Transverse colon (tissue), 4 donors: ENCODE measurements around the gene TCHP.

Experiments
- CTCF ChIP-seq, 5 experiments: fragments of 200-600 bp in 3 of 5; fragments of 450-650 bp in 2 of 5; sonication (generic) in 3 of 5; IDR thresholded peaks; 1 replicate in 2 of 5; 2 replicates in 3 of 5; pipeline ENCODE4 v1.5.1; 2016 to 2017; ENCODE audit warnings: antibody characterized with exemption in 5 of 5, inconsistent platforms in 3 of 5, mild to moderate bottlenecking in 2 of 5, moderate library complexity in 1 of 5
- EP300 ChIP-seq: sonication (generic); formaldehyde crosslinking; IDR thresholded peaks from one replicate; pipeline ENCODE4 v1.6.1; 2017; ENCODE audit warnings: antibody characterized with exemption, low read depth
- POLR2A ChIP-seq: fragments of 450-650 bp; IDR thresholded peaks from one replicate; pipeline ENCODE4 v1.6.1; 2016; ENCODE audit warnings: antibody characterized with exemption, mild to moderate bottlenecking, moderate library complexity
- POLR2AphosphoS5 ChIP-seq, 3 donors: sonication (generic); formaldehyde crosslinking; IDR thresholded peaks; one replicate each; pipeline ENCODE4 v1.6.1; 2016; ENCODE audit warnings: antibody characterized with exemption in 3 of 3

GRCh38 chr12:109925185-109925840, 25.2 kb downstream of the TCHP start:
- TF ChIP-seq POLR2A (no peak), CTCF (IDR thresholded peaks at IDR 0.05) (no peak), EP300 (no peak), POLR2AphosphoS5 (IDR thresholded peaks at IDR 0.05) (no peak)
